Stimulated activated CD8-positive, alpha-beta memory T cell treated with anti-CD3 and anti-CD28 coated beads, Interleukin-15, amount 100 ng/mL, for 4 hours (primary cell): ENCODE measurements around the gene PLG.
"Not testable (repeated sequence)": the region's sequence is repeated elsewhere in the genome, so short reads cannot be mapped to it uniquely, and the experiment has no call there.

Source experiments
- DNase-seq, 2 donors: peaks; one replicate each; pipeline ENCODE4 v3.0.0-alpha.2; 2020; ENCODE audit warnings: low read depth in 2 of 2

Gene PLG

DNA sequence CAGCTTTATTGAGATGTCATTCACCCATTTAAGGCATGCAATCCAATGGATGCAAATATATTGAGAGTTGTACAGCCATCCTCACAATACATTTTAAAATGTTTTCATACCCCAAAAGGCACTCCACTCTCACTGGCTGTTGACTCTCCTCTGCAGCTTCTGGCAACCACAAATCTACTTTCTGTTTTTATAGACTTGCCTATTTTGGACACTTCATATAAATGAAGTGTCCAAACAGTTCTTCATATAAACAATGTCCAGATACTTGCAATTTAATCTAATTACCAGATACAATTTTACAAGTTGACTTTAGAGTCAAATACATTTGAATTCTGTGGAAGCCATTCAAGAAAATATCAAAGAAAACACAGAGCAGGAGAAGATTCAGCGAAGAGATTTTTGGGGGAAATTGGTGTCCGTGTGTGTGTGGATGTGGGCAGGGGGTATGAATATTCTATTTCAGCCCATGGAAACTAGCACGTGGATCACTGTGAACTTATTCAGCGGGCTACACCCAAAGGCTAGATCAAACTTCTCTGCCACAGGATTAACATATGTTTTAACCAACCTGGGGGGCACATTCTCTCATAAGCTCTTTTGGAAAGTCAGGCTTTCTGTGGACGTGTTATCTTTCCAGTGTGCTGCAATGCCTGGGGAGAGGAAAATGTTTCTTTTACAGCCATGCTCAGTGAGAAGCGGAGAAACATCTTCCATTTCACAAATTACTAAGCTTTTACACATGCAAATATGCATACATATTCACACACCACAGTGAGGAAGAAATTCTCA is 73.9 kb downstream of the PLG start:
- no peak for DNase-seq

DNA sequence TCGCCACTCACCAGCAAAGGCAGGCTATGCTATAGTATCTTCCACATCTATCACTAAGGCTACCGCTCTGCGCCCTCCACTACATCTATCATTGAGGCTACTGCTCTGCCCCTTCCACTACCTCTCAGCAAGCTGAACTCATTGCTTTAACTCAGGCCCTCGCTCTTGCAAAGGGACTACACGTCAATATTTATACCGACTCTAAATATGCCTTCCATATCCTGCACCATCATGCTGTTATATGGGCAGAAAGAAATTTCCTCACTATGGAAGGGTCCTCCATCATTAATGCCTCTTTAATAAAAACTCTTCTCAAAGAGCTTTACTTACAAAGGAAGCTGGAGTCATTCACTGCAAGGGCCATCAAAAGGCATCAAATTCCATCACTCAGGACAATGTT is 77.1 kb downstream of the PLG start:
- DNase-seq = not testable (repeated sequence)

DNA sequence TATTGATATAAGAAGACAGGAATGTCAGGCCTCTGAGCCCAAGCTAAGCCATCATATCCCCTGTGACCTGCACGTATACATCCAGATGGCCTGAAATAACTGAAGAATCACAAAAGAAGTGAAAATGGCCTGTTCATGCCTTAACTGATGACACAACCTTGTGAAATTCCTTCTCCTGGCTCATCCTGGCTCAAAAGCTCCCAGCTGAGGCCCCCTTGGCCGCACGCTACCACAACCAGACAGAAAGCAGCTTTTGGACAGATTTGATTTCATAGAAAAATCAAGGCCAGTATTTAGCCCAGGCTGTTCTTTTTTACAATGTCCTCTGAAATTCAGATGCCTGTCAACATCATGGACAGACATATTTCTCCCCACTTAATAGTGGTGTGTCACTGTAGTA is 78.6 kb downstream of the PLG start:
- DNase-seq = not testable (repeated sequence)

DNA sequence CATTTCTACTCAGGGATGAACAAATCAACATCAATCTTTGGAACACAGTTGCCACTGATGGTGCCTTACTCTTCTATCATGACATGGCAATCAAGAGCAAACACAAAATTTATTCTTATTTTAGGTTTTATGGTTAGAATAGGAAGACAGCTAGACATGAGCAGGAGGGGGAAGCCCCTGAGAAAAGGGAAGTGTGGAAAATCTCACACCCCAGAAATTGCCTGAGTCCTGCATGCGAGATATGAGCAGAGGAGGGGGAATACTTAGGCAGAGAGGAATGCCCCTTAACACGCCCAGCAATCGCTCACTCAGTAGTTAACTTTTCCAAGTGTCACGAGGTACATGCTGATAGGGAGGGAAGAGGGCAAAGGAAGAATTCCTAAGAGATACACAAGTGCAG is 79.3 kb downstream of the PLG start:
- no peak for DNase-seq

DNA sequence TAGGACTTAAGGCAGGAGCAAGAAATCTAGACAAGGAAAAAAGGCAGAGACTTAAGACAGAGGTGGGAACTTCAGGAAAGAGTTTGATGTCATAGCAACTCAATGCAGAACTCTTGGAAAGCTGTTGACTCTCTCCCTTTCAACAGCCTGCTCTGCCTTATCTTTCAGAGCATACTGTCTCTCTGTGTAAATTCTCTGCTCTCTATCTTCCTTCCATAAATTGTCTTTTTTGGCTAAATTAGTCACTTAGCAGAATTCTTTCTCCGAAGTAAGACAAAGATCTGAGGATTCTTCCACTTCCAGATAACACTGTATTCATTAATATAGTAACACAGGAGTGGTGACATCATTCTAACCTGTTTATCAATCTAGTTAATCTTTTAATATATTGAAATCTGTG is 80.2 kb downstream of the PLG start:
- DNase-seq = no peak

DNA sequence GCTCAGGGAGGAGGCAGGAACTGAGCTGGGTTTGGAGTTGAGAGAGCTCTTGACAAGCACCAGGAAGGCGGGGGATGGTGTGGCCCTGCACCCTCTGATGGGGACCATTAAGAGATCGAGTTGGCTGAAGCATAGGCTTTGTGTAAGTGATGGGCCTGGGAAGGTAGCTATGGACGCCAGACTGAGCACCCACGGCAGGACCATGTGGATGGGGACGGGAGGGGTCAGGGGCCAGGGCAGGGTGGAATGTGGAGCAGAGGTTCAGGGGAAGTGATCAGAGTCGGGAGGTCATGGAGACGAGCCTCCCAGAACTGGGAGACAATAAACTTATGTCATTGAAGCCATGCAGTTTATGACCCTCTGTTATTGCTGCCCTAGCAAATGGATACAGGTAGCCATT is 81.7 kb downstream of the PLG start:
- DNase-seq = no peak

DNA sequence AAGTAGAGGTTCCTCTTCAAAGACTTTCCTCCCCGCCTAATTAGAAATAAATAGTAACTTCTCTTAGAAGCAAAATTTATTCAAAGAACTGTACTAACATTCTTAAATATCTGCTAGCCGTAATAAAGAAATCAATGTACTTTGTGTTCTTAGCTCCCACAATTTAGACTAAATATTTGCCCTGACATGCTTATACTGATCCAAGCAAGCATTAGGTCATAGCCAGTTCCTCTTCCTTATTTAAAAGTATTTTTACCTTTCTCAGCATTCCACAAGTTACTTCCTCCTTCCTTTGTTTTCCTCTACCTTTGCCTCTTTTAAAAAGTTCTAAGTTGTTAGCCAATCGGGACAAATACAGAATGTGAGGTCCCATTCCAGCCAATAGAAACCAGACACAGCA is 86.1 kb downstream of the PLG start:
- not testable (repeated sequence) for DNase-seq

DNA sequence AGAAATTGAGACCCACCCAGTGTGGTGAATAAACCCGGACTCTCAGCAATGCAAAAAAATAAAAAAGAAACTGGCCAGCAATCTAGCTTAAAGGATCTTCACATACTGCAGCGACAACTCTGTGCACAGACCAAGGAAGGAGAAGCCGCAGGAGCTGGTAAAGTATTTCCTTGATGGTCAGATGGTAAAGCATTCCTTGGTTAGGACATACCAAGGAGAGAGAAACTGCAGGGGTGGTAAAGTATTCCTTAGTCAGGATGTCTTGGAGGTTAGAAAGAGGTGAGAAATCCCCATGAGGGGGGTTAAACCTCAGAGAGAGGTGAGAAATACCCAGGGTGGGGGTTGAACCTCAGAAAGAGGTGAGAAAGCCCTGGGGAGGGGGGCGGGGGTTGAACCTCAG is 86.8 kb downstream of the PLG start:
- DNase-seq = no peak

DNA sequence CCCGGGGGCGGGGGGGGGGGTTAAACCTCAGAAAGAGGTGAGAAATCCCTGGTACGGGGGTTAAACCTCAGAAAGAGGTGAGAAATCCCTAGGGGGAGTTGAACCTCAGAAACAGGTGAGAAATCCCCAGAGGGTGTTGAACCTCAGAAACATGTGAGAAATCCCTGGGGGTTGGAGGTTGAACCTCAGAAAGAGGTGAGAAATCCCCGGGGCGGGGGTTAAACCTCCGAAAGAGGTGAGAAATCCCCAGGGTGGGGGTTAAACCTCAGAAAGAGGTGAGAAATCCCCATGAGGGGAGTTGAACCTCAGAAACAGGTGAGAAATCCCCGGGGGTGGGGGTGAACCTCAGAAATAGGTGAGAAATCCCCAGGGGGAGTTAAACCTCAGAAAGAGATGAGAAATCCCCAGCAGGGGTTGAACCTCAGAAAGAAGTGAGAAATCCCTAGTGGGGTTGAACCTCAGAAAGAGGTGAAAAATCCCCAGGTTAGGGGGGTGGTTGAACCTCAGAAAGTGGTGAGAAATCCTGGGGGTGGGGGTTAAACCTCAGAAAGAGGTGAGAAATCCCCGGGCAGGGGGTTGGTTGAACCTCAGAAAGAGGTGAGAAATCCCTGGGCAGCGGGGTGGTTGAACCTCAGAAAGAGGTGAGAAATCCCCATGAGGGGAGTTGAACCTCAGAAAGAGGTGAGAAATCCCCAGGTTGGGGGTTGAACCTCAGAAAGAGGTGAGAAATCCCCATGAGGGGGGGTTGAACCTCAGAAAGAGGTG is 87.4 kb downstream of the PLG start:
- no peak for DNase-seq

DNA sequence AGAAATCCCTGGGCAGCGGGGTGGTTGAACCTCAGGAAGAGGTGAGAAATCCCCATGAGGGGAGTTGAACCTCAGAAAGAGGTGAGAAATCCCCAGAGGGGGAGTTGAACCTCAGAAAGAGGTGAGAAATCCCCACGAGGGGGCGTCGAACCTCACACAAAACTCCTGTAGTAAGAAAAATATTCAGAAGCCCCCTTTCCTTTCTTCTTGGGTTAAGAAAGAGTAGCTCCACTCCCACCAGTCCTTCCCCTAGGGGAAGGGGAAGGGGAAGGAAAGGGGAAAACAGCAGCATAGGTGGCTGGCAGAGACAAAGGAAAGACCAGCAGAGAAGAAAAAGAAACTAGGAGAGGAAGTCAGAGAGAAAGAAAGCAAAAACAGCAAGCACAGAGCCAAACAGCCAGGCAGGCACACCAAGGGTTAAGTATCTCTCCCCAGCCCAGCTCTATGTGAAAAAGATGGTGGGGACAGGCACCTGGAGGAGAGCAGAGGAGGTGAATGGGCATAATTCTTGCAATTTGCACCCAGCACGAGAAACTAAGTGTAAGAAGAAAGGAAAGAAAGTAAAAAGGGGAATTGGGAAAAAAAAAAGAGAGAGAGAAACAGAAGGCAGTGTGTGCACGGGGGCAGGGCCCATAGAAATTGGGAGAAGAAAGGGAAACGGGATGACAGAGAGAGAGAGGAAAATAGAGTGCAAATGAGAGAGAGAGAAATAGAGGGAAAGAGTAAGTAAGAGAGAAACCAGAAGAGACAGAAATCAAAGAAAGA is 88.2 kb downstream of the PLG start:
- DNase-seq = no peak

DNA sequence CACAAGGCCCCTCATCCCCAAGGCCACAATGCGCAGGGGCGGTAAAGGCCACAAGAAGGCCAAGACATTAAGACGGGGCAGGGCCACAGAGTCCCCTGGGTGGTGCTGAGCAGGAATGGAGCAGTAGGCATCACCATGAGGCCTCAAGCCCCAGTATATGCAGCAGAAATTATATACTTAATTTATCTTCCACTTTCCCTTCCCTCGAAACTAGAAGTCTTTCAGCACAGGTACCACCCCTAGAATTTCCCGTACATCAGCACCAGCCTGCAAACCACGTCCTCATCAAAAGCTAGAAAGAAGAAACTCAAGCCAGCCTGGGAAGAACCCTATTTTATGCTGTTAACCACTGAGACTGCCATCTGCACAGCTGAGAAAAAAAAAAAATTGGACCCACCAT is 89.4 kb downstream of the PLG start:
- no peak for DNase-seq

DNA sequence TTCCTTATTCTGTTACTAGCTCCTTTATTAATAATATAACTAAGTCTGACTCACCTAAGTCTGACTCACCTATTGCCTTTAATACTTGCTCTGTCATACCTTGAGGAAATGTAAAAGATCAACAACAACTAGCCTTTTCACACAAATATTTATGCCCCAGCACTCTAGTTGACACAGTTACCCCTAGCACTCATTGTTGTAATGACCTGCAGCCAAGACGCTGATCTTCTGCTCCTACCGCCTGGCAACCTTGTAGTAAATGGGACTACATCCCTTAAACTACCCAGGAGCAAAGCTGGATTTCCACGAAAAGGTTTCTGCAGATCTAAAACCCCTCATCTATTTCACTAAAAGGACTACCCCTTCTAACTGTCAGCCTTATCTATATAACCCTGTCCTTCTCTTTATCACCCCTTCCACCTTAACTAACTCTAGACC is 90.0 kb downstream of the PLG start:
- no peak for DNase-seq

DNA sequence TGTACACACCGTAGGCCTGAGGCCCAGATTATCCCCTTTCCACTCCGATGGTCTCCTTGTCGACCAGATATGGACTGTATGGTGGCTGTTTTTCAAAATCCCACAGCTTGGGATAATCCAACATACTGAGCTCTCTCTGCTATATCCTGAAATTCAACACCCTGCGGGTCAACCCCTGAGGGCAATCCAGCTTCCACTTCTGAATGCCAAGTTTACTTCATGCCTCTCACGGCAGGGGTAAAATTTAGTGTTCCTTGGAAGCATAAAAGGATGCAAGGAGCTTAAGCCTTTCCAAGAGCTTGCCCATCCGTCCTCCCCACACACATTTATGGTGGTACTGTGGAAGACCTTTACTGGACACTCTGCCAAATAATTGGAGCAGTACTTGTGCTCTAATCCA is 90.7 kb downstream of the PLG start:
- DNase-seq = no peak

DNA sequence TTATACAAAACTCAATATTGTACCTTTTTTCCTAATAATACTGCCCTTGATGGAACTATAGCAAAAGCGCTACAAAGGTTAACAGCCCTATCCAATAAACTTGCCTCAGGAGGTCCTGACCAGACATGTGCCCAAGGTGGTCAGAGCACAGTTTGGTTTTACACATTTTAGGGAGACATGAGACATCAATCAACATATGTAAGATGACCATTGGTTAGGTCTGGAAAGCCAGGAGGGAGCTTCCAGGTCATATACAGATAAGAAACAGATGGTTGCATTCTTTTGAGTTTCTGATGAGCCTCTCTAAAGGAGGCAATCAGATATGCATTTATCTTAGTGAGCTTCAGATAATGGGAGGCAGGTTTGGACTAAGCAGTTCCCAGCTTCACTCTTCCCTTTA is 91.6 kb downstream of the PLG start:
- no peak for DNase-seq

DNA sequence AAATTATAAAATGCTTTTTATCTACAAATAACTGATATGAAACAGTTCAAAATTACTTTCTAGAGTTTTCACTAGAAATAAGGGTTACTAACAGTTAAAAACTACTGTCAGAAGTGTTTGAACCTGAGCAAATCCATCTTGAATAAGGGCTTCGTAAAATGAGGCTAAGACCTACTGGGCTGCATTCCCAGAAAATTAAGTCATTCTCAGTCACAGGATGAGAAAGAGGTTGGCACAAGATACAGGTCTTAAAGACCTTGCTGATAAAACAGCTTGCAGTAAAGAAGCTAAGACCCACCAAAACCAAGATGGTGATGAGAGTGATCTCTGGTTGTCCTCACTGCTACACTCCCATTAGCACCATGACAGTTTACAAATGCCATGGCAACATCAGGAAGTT is 93.7 kb downstream of the PLG start:
- no peak for DNase-seq

DNA sequence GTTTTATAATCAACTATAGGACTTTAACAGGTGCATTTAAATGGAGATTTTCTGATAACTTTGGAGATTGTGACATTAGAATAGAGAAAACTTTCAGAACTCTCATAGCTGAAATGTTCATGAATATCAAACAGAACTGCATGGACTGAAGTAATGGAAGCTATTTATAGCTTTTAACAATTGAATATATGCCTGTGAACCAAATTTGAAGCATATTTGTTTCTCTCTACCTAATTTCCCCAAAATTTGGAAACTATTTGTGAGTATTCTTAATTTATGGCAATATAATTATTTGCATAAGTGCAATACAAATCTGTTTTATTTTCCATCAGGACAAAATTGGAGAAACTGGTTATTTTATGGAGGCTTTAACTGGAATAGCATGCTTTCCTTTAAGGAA is 96.6 kb downstream of the PLG start:
- no peak for DNase-seq

DNA sequence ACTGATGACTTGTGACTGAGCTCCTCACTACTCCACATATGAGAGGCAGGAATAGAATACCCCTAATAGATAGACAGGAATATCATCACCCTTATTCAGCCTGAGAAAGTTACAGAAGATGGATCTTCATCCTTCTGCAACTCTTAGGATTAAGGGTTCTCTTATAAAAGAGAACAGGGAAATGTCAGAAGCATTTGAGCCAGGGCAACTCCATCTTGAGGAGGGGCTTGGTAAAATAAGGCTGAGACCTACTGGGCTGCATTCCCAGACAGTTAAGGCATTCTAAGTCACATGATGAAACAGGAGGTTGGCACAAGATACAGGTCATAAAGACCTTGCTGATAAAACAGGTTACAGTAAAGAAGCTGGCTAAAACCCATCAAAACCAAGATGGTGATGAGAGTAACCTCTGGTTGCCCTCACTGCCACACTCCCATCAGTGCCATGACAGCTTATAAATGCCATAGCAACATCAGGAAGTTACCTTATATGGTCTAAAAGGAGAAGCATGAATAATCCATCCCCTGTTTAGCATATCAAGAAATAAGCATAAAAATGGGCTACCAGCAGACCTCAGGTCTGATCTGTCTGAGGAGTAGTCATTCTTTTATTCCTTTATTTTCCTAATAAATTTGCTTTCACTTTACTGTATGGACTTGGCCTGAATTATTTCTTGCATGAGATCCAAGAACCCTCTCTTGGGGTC is 97.9 kb downstream of the PLG start:
- DNase-seq = no peak

DNA sequence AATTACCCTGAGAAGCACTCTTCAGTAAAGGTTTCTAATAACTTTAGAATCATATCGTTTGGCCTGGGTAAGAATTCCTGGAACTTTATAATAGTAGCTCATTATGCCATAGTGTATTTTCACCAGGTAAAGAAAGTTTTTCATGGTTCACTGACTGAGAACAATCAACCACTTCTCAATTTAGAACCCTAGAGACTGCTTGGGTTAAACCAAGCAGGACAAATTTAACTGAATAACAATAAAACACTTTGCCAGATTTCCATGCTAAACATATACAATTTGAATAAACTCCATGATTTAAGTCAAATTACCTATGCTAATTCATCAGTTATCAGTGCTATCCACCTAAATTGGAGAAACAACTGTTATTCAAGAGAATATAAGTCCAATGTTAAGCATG is 99.4 kb downstream of the PLG start:
- DNase-seq = no peak

DNA sequence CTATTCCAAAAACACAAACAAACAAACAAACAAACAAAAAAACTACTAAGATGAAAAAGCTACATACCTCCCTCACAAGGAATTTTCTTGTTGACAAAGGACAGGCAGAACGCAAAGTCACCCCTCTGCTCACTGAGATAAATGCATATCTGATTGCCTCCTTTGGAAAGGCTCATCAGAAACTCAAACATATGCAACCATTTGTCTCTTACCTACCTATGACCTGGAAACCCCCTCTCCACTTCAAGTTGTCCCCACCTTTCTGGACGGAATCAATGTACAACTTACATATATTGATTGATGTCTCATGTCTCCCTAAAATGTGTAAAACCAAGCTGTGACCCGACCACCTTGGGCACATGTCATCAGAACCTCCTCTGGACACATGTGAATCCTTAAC is 100.0 kb downstream of the PLG start:
- not testable (repeated sequence) for DNase-seq
